Lower leg skin (tissue), 3 donors: ENCODE data around the gene SETD3.

Experiments used
- POLR2A ChIP-seq, 2 donors: fragments of 450-650 bp; IDR thresholded peaks; one replicate each; pipeline ENCODE4 v1.6.1; 2016 to 2017; ENCODE audit warnings: antibody characterized with exemption in 2 of 2, mild to moderate bottlenecking in 1 of 2, moderate library complexity in 1 of 2
- TF ChIP-seq, protein P1 (sequence below), 3 donors: fragments of 450-650 bp; IDR thresholded peaks; one replicate each; pipeline ENCODE4 v1.5.1; 2016; ENCODE audit warnings: antibody characterized with exemption in 3 of 3, mild to moderate bottlenecking in 3 of 3, moderate library complexity in 2 of 3

DNA sequence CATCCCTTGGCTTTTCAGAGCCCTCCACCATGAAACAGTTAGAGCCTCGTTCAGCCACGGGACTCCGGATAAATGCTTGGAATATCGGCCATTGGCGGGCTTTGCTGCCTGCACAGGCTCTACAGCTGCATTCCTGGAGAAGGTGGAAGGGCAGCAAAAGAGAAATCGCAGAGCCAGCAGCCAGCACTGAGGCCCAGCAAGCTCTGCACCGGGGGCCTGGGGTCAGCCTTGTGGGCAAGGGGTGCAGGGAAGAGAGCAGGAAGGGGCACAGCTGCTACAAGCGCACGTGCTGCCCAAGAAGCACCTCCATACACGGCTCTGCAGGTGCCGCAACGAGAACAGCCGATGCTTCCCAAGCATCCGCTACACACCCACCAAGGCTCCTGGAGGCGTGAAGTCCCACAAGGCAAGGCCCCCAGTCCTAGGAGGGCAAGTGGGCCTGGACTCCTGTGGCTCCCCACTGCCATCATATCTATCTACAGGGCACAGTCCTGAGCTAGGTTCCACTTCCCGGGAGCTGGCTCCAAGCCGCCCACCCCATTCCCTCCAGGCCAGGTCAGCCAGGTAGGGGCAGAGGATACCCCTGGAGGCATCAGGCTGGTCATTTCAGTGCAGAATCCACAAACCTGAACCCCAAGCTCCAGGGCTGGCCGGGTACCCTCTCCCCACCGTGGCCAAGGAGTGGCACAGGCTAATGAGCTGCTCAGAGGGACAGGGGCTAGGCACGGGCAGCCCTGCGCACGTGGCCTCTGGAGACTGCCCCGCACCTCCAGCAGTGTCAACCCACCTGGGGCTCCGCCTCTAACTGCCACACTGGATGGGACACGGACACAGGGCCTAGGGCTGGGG, 40.7 kb upstream of the SETD3 start:
- TF ChIP-seq, protein P1, sequence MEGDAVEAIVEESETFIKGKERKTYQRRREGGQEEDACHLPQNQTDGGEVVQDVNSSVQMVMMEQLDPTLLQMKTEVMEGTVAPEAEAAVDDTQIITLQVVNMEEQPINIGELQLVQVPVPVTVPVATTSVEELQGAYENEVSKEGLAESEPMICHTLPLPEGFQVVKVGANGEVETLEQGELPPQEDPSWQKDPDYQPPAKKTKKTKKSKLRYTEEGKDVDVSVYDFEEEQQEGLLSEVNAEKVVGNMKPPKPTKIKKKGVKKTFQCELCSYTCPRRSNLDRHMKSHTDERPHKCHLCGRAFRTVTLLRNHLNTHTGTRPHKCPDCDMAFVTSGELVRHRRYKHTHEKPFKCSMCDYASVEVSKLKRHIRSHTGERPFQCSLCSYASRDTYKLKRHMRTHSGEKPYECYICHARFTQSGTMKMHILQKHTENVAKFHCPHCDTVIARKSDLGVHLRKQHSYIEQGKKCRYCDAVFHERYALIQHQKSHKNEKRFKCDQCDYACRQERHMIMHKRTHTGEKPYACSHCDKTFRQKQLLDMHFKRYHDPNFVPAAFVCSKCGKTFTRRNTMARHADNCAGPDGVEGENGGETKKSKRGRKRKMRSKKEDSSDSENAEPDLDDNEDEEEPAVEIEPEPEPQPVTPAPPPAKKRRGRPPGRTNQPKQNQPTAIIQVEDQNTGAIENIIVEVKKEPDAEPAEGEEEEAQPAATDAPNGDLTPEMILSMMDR (IDR thresholded peaks at IDR 0.05): no peak
- TF ChIP-seq POLR2A (IDR thresholded peaks at IDR 0.05): no peak
